ENCODE results near the gene ASB8.

GRCh38 chr12:48135027-48135426 is 22.3 kb downstream of the ASB8 start:
- TF ChIP-seq CTCF (IDR thresholded peaks at IDR 0.05) (no peak), POLR2AphosphoS5 (IDR thresholded peaks at IDR 0.05; ENCODE audit: low read depth, low read length) (no peak), TCF7L2 (IDR thresholded peaks at IDR 0.05; ENCODE audit: low read depth, low read length) (no peak)
